ENCODE measurements around the gene KCNQ5.

KCNQ5 gene

GRCh38 chr6:73062837-73063236 is 441.0 kb downstream of the KCNQ5 start:
- no peak for DNase-seq (ENCODE audit: low read depth)

- no peak for DNase-seq (ENCODE audit: low read depth)
Observed at GRCh38 chr6:73064266-73064665, 442.4 kb downstream of the KCNQ5 start.

DNA sequence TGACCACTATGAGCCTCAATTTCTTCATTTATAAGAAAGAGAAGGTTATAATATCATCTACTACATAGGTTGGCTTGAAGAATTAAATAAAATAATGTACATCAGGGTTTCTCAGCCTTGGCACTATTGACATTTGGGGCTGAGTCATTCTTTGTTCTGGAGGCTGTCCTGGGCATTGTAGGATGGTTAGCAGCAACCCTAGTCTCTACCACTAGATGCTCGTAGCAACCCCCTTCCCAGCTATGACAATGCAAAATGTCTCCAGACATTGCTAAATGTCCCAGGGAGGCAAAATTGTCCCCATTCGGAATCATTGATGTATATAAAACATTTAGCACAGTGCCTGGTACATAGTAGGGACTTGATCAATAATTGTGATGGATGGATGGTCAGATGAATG is 451.4 kb downstream of the KCNQ5 start:
- no peak for DNase-seq (ENCODE audit: low read depth)

GRCh38 chr6:73074175-73074574 is 452.3 kb downstream of the KCNQ5 start:
- no peak for DNase-seq (ENCODE audit: low read depth)

GRCh38 chr6:73076211-73076954 is 454.5 kb downstream of the KCNQ5 start:
- DNase-seq (ENCODE audit: low read depth) = no peak

DNA sequence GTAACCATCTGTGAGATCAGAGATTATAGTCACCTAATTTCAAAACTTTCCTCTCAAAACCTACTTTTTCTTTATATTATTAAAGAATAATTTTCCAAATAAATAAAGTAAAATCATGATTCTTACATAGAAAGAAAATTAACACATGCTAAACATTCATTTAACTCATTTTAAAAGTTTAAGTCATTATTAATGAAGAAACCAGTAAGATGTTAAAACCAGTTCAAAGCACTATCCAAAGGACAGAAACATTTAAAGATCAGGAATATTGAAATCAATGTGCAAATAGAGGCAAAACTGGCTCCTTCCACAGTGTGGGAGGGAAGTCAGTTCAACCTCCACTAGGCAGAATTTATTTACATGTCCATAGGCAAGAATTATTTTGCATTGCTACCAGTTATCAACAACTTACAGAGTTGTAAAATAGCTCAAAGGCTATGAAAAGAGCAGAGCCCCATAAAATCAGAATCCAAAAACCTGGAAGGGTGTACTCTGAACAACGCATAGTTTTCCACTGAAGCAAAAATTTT is 456.5 kb downstream of the KCNQ5 start:
- no peak for DNase-seq (ENCODE audit: low read depth)

DNA sequence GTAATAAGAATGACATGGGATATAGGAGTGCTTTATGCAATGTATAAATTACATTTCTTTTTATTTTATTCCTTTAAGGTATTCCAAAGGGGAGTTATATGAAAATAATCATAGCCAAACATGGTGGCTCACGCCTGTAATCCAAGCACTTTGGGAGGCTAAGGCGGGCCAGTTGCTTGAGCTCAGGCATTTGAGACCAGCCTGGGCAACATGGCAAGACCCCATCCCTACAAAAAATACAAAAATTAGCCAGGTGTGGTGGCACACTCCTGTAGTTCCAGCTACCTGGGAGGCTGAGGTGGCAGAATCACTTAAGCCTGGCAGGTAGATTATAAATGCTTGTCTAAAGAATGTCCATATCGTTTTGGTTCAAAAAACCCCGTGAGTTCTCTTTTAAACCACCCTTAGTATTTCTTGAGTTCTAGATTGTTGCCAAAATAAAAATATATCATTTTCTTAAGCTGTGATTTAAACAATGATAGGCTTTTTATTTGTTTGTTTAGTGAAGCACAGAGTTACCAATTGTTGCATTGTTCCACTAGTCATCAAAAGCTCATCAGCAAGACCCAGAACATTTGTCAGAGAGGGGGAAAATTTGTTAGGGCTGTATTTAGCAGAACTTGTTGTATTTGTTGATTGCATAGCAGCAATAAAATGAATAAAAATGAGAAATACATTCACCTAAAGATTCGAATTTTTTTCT is 457.2 kb downstream of the KCNQ5 start:
- no peak for DNase-seq (ENCODE audit: low read depth)

DNA sequence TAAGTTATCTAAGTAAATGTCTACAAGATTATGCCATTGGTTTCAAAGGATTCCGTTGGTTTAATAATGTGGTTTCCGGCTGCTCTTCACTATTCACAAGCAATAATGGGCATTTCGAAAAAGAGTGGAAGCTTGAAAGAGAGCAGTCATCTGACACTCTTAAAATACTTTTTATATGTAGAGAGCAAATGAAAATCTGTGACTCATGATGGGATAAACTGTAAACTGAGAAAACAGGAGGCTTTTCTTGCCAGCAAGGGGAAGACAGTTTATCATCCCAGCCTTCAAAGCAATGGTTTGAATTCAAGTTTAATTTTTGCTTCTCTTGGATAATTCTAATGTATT is 457.7 kb downstream of the KCNQ5 start:
- no peak for DNase-seq (ENCODE audit: low read depth)

DNA sequence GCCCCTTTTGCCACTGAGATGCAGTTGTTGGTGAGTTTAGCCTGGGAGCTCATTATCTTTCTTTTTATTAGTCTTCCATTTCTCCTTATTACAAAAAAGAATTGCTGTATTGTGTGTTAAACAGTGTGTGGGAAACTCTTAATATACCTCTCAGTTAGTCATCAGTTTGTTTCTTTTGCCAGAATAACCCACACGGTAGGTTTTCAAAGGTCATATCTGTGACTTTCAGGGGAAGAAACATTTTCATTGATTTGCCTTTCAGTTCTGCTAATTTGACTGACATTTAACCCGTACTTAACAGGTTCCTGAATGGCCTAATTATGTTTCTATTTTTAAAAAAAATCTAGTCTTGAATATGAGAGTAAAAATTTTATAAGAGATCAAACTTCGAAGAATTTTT is 458.1 kb downstream of the KCNQ5 start:
- no peak for DNase-seq (ENCODE audit: low read depth)

DNA sequence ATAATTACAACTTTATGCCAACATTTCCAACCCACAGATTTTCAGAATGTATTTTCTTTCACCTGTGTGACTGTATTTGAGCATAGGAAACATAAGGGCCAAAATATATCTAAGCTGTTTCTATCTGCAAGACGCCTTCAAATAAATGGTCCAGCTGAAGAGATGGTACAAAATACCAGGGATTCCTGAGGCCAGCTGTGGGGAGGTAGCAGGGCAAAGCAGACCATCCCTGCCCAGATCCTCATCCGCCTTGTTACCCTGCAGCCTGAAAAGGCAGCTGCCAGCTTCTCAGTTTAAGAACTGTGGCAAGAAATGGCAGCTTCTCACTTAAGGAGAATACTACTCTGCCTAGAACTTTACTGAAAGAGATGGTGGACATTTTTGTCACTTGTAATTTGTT is 460.1 kb downstream of the KCNQ5 start:
- DNase-seq (ENCODE audit: low read depth) = no peak

DNA sequence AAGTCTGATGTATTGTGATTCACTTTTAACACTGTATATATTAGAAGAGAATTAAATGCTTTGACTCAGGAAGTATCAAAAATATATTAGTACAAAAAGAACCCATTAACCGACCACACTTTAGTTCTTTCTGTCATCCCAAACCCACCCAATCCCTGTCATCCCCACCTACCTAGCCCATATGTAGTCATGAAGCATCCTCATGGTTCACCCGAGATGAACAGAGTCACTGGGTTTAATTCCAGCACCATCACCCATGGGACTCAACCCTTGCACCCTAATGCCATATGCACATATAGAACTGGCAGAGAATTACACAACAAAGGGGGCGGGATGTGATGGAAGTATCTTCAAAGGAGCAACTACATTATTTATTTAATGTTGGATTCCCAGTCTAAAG is 462.0 kb downstream of the KCNQ5 start:
- no peak for DNase-seq (ENCODE audit: low read depth)

- no peak for DNase-seq (ENCODE audit: low read depth)
Observed at GRCh38 chr6:73085443-73085871, 463.6 kb downstream of the KCNQ5 start.

- DNase-seq (ENCODE audit: low read depth) = no peak
Observed at GRCh38 chr6:73086726-73087125, 464.9 kb downstream of the KCNQ5 start.

DNA sequence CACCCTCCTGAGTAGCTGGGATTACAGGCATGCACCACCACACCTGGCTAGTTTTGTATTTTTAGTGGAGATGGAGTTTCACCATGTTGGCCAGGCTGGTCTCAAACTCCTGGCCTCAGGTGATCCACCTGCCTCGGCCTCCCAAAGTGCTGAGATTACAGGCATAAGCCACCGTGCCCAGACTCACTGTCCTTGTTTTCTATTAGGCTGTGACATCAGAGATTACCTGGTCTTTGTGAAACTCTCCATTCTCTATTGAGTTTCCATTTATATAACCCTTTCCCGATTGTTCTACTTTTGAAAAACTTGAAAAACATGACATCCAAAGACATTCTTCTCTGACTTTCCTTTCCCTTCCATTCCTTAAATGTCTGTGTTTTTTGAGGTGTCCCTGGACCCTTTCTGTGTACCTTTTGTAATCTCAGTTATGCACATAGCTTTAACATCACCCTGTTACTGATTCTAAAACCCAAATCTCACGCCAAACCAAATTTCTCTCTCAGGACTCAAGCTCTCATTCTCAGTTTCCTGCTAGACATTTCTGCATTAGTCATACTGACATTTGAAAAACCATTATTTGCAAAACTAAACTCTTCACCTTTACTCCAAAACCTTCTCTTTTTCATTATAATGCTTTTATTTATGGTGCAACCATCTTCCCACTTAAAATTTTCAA is 466.4 kb downstream of the KCNQ5 start:
- DNase-seq (ENCODE audit: low read depth) = no peak

DNA sequence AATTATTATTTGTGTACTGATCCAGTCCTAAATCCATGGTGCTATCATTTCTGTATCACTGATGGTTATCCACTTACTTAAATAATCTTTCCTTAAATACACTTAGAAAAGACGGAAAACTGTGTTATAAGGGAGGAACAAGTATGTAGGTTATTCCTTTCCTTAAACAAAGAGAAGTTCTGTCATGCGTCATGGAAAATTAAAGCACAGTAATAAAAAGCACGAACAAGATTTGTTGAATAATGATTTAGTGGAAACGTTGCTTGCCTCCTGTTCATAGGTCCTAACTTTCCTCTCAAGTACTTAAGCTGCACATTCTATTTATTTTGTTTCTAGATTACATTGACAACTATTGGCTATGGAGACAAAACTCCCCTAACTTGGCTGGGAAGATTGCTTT is 483.1 kb downstream of the KCNQ5 start:
- DNase-seq (ENCODE audit: low read depth) = no peak

DNA sequence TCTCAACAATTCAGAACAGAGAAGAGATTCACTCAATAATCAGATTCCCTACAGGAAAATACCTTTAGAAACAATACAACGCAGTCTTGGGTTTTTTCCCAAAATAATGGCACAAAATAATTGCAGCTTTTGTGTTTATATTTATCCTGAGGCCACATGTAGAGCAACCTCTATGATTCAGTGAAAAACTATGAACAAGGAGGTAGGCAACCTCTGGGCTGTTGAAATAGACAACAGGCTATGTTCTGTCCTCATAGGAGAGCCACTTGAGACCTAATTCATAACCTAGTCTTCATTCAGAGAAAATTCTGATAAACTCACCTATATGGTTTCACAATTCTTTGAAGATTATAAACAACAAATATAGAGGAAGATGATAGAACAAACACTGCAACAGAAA is 485.2 kb downstream of the KCNQ5 start:
- no peak for DNase-seq (ENCODE audit: low read depth)

DNA sequence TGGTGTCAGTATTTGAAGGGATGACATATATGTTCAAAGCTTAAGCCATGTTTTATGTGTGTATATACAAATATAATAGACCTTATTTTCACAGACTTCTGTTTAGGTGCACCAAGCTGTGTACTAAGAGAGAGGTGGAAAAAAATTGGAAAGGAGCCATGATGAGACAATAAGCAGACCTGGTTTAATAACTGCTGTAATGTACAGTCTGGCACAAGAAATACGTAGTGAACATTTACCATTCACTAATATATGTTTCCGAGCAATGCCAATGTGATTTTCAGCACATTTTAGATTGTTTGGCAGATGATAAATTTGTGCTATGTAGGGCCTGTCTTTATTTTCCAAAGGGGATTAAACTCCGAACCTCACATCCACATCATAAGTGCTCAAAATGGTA is 487.1 kb downstream of the KCNQ5 start:
- no peak for DNase-seq (ENCODE audit: low read depth)

GRCh38 chr6:73109659-73110058 is 487.8 kb downstream of the KCNQ5 start:
- DNase-seq (ENCODE audit: low read depth) = no peak

DNA sequence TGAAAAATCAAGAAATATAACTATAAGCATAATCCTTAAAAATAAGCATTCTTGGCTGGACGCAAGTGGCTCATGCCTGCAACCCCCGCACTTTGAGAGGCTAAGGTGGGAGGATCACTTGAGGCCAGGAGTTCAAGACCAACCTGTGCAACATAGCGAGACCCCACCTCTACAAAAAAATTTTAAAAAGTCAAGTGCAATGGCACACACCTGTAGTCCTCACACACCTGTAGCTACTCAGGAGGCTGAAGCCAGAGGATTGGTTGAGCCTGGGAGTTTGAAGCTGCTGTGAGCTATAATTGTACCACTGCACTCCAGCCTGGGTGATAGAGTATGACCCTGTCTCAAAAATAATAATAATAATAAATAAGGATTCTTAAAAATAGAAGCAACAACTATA is 494.5 kb downstream of the KCNQ5 start:
- no peak for DNase-seq (ENCODE audit: low read depth)

- no peak for DNase-seq (ENCODE audit: low read depth)
Observed at GRCh38 chr6:73121421-73121993, 499.6 kb downstream of the KCNQ5 start.

DNA sequence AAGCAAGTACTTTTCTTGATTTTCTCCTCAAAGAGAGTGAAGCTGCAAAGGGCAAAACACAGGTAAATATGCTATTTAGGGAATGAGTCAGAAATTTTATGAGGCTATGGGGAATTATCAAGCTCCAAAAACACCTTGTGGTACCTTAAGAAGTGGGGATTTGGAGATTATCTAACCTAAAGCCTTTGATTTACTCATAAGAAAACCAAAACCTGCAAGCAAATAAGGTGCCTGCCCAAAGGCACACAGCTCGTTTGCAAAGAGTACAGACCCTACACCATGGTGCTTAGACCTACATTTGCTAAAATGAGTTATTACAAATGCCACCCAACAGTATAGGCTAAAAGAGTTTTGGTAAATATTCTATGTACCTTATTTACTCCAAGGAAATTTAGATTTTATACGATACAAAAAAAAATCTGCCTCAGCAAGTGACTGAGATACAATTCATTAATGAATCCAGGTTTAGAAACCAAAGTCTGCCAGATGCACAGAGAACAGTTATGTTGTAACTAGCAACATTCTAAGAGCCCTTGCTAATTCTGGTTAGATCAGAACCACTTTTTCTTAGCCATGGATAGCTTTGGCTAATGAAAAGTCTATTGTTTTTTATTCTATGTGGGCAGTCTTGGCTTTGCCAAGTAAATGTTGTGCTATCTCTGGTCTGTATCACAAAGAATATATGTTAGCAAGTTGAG is 501.9 kb downstream of the KCNQ5 start:
- no peak for DNase-seq (ENCODE audit: low read depth)

Data from activated T-helper 9 cell treated with anti-CD3 and anti-CD28 coated beads, Interleukin-2, amount 50 U/mL, for 16 hours (primary cell).